Ovary (tissue), 9 donors: Measurements from ENCODE around the gene ATF7. TPM values are rescaled to one million over a fixed set of nuclear protein-coding genes. Genes with fewer than 3 reads are reported as not detected.

Experiments used
- DNase-seq, 5 donors: peaks; one replicate each; pipeline ENCODE4 v3.0.0-alpha.2; 2019 to 2020
- H3K27ac ChIP-seq, 2 donors: fragments of 200-600 bp; one replicate each; pipeline versions ENCODE4 v1.5.1 to v1.8.0; 2019 to 2022
- H3K27me3 ChIP-seq: fragments of 200-600 bp; one replicate; pipeline ENCODE4 v1.8.0; 2022
- H3K36me3 ChIP-seq: fragments of 200-600 bp; sonication (generic); one replicate; pipeline ENCODE4 v1.5.1; 2019
- H3K4me1 ChIP-seq: one replicate; pipeline ENCODE4 v1.8.1; 2013; ENCODE audit warnings: mild to moderate bottlenecking, moderate library complexity; ENCODE audit not compliant: insufficient read depth
- H3K4me3 ChIP-seq: fragments of 200-600 bp; sonication (generic); one replicate; pipeline ENCODE4 v1.5.1; 2017
- H3K9me3 ChIP-seq, 2 donors: fragments of 200-600 bp in 1 of 2; sonication (generic) in 1 of 2; one replicate each; pipeline versions ENCODE4 v1.5.1 to v1.8.1; 2013 to 2019; ENCODE audit warnings: mild to moderate bottlenecking in 1 of 2, moderate library complexity in 1 of 2
- EP300 ChIP-seq: sonication (generic); formaldehyde crosslinking; IDR thresholded peaks from one replicate; pipeline ENCODE4 v1.6.1; 2017; ENCODE audit warnings: antibody characterized with exemption
- POLR2A ChIP-seq: fragments of 450-650 bp; IDR thresholded peaks from one replicate; pipeline ENCODE4 v1.6.1; 2017; ENCODE audit warnings: antibody characterized with exemption, mild to moderate bottlenecking, moderate library complexity
- WGBS, 3 donors: extraction: QIAGEN DNeasy Blood & Tissue Kit in 1 of 3; methylation state at CpG; one replicate each; pipeline versions ENCODE4 v1.1.5 to v1.1.7; 2013 to 2017; 5-methylcytosine and 5-hydroxymethylcytosine counted together
- intact Hi-C, 4 donors: fragments of 100-400 bp; cut with DNase I; formaldehyde crosslinking; loops; one replicate each; pipeline versions ENCODE4 v1.11.0 to v1.15.1; 2022 to 2023
- polyA plus RNA-seq, 2 donors: library from polyadenylated mRNA; stranded (reverse); fragments of 200-250 nt in 1 of 2; fragments of 350-450 nt in 1 of 2; fragmentation: Illumina TruSeq in 1 of 2; extraction: RNeasy Lipid Tissue Mini Kit (QIAGEN cat#74804) in 1 of 2; gene quantifications; one replicate each; pipeline ENCODE4 v1.2.3, GENCODE V29; 2013 to 2014
- total RNA-seq, 7 donors: library from RNA; depleted of rRNA in 2 of 7; stranded (reverse); fragments of >200 nt in 2 of 7; fragmentation: NEBNext Ultra II Directional in 3 of 7; extraction: Animal tissue kit (Norgen Biotek cat#: 25700) in 3 of 7; gene quantifications; one replicate each; pipeline versions ENCODE4 v1.1.0 to v1.2.4, GENCODE V29; 2016 to 2023
- TF ChIP-seq, protein P1 (sequence below), 3 donors: fragments of 450-650 bp in 2 of 3; fragments of 200-600 bp in 1 of 3; IDR thresholded peaks; one replicate each; pipeline versions ENCODE4 v1.5.1 to v1.8.0; 2016 to 2022; ENCODE audit warnings: antibody characterized with exemption in 3 of 3, mild to moderate bottlenecking in 1 of 3
- donor health status: DM: no; HTN: no; CAD: no; lungs with moderate emphysema.
- donor health status: DM: no; HTN: no; CAD: no.
- donor health status: Bipolar disorder and iron deficiency.
- donor health status: DM: yes; HTN: yes; CAD: no.
- donor health status: DM: no; HTN: no; CAD: no.
- donor health status: DM: yes; HTN: yes; CAD: no.

The ATF7 gene
- total and polyA plus RNA-seq, 9 donors = 19.8 to 68.5 (median 41.3) TPM

DNA sequence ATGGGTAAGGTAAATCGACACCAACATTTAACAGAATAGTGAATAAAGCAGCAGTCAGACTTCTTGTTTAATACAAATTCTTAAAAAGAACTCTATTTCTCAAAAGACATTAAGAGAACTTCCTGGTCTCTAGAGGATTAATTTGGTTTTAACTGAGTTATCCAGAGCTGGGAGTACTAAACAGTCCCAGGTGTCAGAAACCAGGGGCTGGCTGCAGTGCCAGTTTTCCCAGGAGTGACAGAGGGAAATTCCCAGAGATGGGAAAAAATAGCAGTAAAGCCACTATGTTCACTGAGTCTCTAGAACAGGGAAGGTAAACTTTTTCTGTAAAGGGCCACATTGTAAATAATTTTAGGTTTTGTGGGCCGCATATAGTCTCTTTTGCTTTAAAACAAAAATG is 40.9 kb upstream of the ATF7 start:
- TF ChIP-seq EP300 = no peak
- TF ChIP-seq, protein P1, sequence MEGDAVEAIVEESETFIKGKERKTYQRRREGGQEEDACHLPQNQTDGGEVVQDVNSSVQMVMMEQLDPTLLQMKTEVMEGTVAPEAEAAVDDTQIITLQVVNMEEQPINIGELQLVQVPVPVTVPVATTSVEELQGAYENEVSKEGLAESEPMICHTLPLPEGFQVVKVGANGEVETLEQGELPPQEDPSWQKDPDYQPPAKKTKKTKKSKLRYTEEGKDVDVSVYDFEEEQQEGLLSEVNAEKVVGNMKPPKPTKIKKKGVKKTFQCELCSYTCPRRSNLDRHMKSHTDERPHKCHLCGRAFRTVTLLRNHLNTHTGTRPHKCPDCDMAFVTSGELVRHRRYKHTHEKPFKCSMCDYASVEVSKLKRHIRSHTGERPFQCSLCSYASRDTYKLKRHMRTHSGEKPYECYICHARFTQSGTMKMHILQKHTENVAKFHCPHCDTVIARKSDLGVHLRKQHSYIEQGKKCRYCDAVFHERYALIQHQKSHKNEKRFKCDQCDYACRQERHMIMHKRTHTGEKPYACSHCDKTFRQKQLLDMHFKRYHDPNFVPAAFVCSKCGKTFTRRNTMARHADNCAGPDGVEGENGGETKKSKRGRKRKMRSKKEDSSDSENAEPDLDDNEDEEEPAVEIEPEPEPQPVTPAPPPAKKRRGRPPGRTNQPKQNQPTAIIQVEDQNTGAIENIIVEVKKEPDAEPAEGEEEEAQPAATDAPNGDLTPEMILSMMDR (IDR thresholded peaks at IDR 0.05) = no peak
- no peak for TF ChIP-seq POLR2A
- no peak overlapping the region for H3K4me3 ChIP-seq
- H3K4me1 ChIP-seq = no peaks in the 10 kb centered on the region
- no peaks in the 10 kb centered on the region for H3K9me3 ChIP-seq
- intact Hi-C loops = no loop called here
- no peak for DNase-seq
- WGBS, 3 donors = 87 to 93% (median 91%) methylated on average over 2 of the region's 2 CpGs
- no peak overlapping the region for H3K27ac ChIP-seq
- no peaks in the 10 kb centered on the region for H3K27me3 ChIP-seq
- H3K36me3 ChIP-seq = no peaks in the 10 kb centered on the region

DNA sequence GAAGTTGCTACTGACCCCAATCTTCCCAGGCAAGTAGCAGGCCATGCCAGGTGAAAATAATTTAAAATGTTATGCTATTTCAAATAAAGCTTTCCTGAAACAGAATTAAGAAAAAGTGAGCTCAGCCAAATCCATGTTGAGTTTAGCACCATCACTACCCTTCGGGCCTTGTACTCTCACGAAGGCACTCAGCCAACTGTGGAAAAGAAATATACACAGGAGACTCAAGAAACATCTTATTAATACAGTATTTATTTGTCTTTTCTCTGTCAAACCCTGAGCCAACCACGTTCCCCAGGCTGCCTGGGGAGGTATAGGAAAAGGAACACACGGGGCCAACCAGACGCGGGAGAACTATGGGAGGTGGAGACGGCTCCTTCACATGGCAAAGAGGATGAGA is 38.8 kb upstream of the ATF7 start:
- 69 to 73% (median 70%) methylated on average over 7 of the region's 7 CpGs for WGBS, 3 donors
- Histone ChIP-seq H3K27me3 (no peaks in the 10 kb centered on the region), H3K4me1 (peaks cover 3% of the 10 kb centered on the region), H3K9me3 (no peaks in the 10 kb centered on the region), H3K4me3 (no peak overlapping the region), H3K27ac (no peak overlapping the region), H3K36me3 (no peaks in the 10 kb centered on the region)
- no peak for TF ChIP-seq POLR2A
- TF ChIP-seq, protein P1 (IDR thresholded peaks at IDR 0.05) = no peak
- TF ChIP-seq EP300 = no peak
- intact Hi-C loops = no loop called here
- DNase-seq = no peak

DNA sequence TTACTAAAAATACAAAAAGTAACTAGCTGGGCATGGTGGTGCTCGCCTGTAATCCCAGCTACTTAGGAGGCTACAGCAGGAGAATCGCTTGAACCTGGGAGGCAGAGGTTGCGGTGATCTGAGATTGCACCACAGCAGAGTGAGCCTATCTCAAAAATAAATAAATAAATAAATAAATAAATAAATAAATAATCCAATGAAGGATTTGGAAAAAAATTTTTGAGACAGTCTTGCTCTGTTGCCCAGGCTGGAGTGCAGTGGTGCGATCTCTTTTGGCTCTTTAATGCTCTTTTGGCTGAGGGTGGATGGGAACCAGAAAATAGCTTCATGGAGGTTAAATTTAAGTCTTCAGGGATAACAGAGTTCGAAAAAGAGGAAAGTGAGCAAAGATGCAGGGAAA is 38.0 kb upstream of the ATF7 start:
- Histone ChIP-seq H3K9me3 (no peaks in the 10 kb centered on the region), H3K27me3 (no peaks in the 10 kb centered on the region), H3K4me1 (peaks cover 3% of the 10 kb centered on the region), H3K27ac (no peak overlapping the region), H3K4me3 (no peak overlapping the region), H3K36me3 (no peaks in the 10 kb centered on the region)
- 77 to 88% (median 86%) methylated on average over 5 of the region's 5 CpGs for WGBS, 3 donors
- DNase-seq = no peak
- intact Hi-C loops = no loop called here
- no peak for TF ChIP-seq EP300
- TF ChIP-seq, protein P1 (IDR thresholded peaks at IDR 0.05) = no peak
- no peak for TF ChIP-seq POLR2A

DNA sequence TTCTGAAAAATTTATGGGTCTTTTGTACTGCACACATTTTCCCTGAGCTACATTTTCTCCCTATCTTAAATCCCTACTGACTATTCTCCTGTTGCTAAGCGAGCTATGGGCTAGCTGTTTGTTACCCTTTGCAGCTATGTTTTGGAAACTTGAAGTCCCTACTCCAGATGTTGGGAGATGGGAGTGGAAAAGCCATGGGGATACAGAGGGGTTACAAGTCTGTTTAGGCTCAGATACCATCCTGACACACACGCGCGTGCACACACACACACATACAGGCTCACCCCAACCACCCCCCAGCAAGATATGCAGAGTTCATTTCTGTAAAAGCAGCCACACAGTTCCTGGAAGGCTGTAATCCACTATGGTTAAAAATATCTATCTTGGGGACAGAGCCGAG is 33.9 kb upstream of the ATF7 start:
- peak; percentile 55 to 87 (median 66) for DNase-seq
- Histone ChIP-seq H3K9me3 (no peaks in the 10 kb centered on the region), H3K36me3 (no peaks in the 10 kb centered on the region), H3K27ac (peak overlapping the region; percentile 58 to 77), H3K4me3 (no peak overlapping the region), H3K4me1 (peaks cover 10% of the 10 kb centered on the region), H3K27me3 (no peaks in the 10 kb centered on the region)
- intact Hi-C loops = no loop called here
- WGBS, 3 donors = 10 to 15% (median 15%) methylated on average over 5 of the region's 5 CpGs
- TF ChIP-seq EP300 = no peak

DNA sequence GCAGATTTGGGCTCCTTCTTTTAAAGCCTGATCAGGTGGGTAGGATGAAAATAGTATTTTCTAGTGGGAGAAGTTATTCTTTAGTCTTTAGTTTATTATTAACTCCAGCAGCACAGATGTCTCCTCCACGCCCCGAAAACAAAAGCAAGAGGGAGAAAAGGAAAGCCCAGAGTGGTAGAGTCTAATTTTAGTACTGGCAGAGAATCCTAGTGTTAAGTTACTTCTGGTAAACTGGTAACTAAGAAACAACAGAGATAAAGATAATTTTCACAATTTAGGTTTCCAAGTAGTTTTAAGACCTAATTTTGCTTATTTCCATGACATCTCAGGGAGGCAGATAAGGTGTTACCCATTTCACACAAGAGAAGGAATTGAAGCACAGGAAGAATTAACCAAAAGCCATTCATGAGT is 33.4 kb upstream of the ATF7 start:
- no peaks in the 10 kb centered on the region for H3K36me3 ChIP-seq
- no peak for DNase-seq
- intact Hi-C loops = no loop called here
- H3K9me3 ChIP-seq = no peaks in the 10 kb centered on the region
- H3K27ac ChIP-seq = peak overlapping the region; percentile 58 to 77
- TF ChIP-seq, protein P1 (IDR thresholded peaks at IDR 0.05) = no peak
- TF ChIP-seq POLR2A (no peak), EP300 (no peak)
- peaks cover 10% of the 10 kb centered on the region for H3K4me1 ChIP-seq
- H3K27me3 ChIP-seq = no peaks in the 10 kb centered on the region
- no peak overlapping the region for H3K4me3 ChIP-seq
- WGBS, 3 donors = 1 to 4% (median 4%) methylated on average over 2 of the region's 2 CpGs
